ENCODE data around the gene OSBPL8.

DNA sequence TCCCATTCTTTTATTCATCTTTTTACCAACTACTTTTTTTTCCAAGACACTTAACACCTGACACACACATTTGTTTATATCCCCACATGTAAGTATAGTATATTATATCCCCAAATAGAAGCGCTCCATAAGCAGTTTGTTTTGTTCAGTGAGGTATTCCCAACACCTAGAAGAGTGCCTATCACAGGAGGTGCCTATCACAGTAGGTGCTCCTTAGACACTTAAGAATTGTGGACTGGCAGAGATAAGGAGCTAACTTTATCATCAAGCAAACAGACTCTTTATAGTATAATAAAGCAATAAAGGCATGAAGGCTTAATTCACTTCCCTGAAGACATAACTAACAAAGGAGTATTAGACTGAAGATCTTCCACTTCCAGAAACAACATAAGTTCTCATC is 29.1 kb downstream of the OSBPL8 start:
- TF ChIP-seq POLR2AphosphoS5 (IDR thresholded peaks at IDR 0.05) (no peak), CTCF (IDR thresholded peaks at IDR 0.05) (no peak), EP300 (IDR thresholded peaks at IDR 0.05) (no peak)
